HG02678 (cell line): Measurements from ENCODE around the gene AAGAB.

Experiments
- ATAC-seq: cut with Tn5 transposase; IDR thresholded peaks from one replicate; pipeline ENCODE4 v1.9.1; 2021; ENCODE audit warnings: mild to moderate bottlenecking, moderate library complexity; ENCODE audit not compliant: unreplicated experiment

The AAGAB gene

DNA sequence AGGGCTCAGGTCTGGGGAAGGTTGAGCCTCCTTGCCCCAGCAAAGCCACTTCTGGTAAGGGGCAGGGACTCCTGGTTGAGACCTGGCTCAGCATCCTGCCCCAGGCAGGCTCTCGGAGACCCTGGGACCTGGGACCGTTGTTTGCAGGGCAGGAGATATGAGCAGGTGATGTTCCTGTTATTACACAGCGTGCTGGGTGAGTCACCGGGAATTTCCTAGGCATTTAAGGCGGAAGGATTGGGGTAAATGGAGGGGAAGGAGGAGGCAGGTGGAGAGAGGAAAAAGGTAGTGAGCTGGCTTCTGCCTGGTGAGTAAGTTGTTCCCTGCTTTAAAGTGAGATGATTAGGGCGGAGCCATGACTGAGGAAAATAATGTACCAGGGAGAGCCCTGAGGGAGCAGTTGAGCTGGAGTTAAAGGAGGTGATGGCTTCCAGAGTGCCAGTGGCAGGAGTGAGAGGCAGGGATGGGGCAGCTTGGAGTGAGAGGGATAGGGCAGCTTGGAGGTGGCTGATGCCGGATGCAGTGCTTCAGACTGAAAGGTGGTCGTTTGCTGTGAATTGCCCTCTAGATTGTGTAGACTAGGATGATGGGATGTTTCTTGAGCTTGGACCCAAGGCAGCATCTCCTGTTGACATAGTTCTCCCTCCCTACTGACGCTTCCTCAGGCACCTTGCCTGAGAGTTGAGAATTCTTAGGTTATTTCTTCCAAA, 79.4 kb downstream of the AAGAB start:
- ATAC-seq, result no peak

DNA sequence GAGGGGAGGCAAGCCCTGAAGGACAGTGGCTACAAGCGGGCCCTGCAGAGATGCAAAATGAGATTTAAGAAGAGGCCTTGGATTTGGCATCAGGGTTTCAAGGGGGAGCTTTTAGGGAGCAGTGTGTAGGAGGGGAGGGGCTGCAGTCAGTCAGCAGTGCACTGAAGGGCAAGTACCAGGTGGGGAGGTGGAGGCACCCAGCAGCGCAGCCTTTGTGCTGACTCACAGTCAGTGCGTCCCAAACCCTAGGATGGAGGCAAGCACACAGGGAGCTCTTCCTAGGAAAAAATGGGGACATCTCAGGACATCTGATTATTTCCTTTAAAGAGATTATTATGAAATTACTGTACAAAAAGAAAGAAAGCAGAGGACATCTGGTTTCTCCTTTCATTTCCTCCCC, 80.0 kb downstream of the AAGAB start:
- no peak for ATAC-seq

DNA sequence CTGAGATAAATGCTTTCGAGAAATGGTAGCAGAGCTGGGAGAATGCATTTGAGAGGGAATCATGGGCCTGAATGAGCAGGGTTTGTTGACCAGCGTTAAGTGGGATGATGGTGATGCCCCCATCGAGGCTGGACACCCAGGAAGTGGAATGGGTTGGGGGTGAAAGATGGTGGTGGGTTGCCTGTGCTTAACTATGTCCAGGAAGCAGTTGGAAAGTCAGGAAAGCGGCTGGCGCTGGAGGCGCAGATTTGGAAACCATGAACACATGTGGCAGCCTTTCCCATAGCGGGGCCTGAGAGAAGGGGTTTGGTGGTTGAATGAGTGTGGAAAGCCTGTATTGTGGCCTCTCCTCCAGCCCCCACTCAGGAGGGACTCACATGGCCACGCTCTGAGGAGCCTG, 80.7 kb downstream of the AAGAB start:
- no peak for ATAC-seq

DNA sequence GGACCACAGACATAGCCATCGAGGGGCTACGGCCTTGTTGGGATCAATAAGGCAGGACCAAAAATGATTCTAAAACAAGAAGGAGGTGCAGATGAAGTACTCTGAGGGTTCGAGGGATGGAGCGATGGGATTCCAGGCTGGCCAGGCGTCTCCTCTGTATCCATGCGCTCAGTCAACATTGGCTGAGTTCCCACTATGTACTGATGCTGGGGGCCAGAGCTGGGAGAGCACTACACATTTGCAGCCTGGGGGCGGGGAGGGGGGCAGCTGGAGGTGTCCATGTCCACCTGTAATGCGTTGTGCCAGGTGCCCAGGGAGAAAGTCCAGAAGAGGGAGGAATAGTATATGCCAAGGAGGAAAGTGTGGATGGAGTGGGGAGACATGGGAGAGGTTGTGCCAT, 81.5 kb downstream of the AAGAB start:
- no peak for ATAC-seq

DNA sequence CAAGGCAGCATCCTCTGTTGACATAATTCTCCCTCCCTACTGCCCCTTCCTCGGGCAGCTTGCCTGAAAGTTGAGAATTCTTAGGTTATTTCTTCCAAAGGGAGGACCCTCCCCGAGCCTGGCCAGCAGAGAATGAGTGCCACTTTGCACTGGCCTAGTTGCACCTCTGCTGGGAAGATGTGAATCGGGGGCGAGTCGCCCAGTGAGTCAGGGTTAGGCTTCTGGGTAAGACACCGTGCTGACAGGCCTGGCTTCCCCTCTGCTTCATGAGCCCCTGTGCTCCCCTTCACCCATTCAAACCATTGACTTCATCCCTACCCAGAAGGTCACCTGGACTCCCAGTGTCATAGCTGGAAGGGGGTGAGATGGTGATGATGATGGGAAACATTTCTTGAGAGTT, 82.3 kb downstream of the AAGAB start:
- ATAC-seq, result no peak

DNA sequence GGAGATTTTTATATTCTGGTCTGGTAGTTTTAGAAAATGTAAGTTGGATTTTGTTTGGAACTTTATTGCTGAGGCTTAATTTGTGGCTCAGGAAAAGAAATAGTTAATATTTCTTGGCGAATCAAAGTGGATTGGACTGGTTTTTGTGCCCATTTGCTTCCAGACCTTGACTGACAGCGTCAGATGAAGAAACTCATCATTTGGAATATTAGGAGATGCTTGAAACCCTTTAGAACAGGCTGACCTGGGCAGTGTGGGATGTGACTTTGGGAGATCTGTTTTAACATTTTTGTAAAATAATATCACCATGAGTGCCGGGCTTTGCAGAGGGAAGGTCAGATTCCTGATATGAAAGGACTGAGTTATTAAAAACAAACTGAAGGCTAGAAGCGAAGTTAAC, 83.0 kb downstream of the AAGAB start:
- no peak for ATAC-seq

DNA sequence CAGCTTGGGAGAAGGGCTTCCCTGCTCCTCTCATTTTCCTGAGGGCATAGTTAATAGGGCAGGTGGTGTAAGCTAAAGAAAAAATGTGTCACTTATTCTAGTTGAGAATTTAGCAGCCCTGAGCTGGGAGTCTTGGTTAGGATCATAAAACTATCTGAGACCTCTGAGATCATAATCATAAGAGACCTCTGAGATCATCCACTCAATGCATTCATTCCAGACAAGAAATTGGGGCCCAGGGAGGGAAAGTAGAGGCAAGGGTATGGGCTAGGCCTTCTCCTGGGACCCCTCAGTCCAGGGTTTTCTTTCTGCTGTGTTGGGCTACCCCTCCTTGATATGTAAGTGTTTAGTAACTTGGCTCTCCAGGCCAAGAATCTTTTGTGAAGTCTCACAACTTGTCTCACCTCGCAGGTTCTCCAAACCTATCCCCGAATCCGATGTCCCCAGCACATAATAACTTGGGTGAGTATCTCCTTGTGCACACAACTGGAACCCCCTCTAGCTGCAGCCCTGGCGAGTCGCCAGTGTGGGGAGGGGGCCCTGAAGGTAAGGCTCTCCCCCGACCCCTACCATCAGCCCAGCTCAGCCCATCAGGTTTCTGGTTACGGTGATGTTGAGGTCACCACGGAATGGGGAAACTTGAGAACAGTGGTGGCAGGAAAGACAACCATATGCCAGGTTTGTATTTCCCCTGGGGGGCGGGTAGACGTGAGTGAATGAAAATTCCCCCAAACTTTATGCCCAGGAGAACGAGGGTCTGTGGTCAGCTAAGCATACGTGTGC, 84.1 kb downstream of the AAGAB start:
- ATAC-seq, result no peak

DNA sequence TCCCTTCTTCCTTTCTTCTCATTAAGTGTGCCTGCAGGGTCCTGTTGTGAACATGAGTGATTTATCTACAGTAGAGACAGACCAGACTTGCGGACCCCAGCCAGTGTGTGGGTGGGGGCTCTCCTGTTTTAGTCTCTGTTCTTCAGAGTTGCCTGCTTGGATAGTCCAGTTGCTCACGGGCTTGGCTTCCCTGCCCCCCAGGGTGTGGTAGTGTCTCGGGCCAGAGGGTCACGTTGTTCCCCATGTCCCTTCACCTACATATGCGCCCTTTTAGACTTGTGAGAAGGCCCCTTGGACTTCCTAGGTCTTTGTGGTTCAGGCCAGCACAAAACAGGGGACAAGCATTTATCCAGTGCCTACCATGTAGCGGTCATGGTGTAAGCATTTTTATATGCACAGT, 85.8 kb downstream of the AAGAB start:
- ATAC-seq, result no peak

DNA sequence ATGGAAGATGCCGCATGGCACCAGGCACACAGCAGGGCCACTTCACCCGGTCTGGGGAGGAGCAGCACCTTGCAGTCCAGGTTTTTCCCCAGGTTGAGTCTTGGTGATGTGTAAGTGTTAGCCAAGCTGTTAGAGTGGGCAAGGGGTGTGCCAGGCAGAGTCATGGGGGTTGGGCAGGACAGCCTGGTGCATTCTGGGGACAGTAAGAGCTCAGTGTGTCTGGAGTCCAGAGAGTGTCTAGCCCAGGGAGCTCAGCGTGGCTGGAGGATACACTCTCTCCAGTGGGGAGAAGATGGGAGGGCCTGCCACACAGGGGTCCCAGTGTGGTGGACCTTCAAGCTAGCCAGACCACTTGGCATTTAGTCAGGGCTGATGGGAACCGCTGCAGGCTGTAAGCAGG, 87.4 kb downstream of the AAGAB start:
- no peak for ATAC-seq

DNA sequence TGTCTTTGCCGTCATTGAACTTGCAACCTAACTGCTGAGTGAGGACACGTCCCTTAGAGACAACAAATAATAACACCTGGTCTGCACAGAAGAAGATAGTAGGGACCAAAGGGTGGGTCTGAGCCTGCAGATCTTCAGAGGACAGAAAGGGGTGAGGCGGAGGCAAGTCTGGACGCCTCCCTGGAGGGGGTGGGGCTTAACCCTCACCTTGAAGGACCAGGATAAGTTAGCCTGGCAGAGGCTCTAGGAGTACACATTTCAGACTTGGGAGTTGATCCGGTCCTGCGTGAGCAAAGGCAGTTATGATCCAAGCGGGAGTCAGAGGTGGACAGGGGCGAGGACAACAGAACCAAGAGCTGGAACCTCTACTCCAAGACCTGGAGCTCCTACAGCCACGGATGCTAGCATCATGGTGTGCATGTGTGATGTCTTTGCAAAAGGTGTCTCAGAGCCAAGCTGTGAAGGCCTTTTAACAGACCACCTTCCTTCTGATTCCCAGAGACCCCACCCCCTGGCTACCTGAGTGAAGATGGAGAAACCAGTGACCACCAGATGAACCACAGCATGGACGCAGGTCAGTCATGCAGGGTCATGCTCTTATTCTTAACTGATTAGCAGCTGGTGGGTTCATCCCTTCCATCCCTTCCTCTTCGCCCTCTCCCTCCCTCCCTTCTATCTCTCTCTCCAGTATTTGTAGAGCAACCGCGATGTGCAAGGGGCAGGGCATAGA, 88.0 kb downstream of the AAGAB start:
- no peak for ATAC-seq

DNA sequence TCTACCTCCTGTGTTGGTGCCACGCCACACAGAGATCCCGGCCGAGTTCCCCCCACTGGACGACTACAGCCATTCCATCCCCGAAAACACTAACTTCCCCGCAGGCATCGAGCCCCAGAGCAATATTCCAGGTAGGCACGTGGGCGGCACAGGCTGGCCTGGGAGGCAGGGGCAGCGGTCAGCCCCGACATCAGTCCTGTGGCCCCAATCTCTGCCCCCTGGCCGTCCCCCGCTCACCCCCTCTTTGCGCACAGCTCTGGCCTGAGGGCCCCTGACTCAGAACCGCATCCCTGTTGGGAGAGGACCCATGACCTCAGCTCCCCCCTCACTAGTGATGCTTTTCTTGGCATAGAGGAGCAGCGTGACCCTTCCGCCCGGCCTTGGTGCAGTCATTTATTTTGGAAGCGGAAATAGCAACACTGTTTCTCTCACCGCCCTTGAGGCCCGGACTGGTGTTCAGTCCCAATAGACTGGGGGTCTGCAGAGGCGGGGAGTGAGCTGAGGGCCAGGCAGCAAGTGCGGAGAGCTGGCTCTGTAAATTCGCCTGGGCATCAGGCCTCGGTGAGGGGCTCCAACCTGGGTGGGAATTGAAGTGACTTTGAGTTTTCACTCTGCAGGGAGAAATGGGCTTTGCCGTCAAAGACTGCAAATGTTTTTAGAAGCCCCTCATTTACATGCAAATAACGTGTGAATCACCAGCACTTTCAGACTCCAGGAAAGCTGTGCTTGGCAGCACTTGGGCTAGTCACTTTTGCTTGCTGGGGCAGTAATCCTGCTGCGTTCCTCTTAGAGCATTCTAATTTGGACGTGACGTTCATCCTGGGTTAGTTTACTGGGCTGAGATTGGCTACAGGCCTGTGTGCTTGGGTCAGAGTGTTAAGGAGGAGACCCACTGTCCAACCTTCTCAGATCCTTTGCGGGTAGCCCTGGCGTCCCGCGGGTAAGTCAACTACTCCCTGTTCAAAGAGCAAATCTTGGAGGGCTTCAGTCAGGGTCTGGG, 88.9 kb downstream of the AAGAB start:
- ATAC-seq, result no peak

DNA sequence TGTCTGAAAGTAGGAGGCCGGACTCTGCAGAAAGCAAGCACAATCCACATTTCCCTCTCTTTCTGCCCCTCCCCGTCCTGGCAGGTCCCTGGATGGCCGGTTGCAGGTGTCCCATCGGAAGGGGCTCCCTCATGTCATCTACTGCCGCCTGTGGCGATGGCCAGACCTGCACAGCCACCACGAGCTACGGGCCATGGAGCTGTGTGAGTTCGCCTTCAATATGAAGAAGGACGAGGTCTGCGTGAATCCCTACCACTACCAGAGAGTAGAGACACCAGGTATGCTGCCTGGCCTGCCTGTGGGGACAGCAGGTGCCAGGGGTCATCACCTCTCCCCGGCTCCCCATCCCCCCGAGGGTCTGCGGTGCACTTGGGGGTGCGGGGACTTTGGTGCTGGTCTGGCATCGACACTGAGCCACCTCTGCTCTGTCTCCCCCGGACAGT, 89.6 kb downstream of the AAGAB start:
- ATAC-seq, result no peak

DNA sequence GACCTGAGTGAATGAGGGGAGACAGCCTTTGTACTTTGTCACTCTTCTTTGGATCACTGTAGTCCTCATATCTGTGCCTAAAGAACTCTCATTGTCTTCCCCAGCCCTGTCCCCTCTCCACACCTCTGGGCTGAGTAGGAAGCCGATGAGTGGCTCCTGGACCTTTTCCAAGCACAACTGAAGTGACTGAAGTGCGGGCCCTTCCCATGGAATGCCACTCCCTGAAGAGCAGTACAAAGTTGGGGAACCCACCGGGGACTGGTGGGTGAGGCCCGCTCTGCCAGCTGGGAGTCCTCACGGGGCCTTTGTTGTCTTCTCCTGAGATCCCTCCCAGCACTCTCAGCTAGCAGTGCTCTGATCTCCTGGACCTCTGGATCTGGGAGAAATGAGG, 90.1 kb downstream of the AAGAB start:
- ATAC-seq, result no peak

DNA sequence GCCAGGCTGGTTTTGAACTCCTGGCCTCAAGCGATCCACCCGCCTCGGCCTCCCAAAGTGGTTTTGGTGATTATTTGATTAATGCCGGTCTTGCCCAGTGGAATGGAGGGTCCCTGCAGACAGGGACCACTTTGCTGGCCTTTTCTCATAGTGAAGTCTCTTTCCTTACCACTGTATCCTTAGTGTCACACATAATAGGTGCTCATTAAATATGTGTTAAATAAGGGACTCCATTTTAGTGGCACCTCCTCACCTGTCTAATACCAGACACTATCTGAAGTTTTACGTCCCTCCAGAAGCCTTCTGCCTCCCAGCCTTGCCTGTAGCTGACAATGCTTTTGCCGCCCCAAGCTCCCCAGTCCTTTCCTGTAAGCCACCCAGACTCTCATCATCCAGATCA, 91.3 kb downstream of the AAGAB start:
- no peak for ATAC-seq

DNA sequence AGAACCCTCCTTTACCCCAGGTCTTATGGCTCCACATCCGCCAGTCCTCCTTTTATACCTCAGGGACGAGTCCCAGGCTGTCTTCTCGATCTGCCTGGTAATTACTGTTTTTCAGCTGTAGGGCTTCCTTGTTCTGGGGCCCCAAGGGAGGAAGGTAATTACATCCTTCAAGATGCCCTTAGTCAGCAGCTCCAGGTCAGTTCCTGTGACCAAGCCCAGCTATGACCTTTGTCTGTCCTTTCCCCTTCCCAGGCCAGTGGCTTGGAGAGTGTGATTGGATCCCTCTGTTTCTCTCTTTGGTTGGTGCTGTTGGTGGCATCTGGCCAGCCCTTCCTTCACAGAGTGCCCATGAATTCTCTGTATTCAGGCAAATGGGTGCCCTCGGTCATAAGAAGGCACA, 92.6 kb downstream of the AAGAB start:
- ATAC-seq, result no peak

DNA sequence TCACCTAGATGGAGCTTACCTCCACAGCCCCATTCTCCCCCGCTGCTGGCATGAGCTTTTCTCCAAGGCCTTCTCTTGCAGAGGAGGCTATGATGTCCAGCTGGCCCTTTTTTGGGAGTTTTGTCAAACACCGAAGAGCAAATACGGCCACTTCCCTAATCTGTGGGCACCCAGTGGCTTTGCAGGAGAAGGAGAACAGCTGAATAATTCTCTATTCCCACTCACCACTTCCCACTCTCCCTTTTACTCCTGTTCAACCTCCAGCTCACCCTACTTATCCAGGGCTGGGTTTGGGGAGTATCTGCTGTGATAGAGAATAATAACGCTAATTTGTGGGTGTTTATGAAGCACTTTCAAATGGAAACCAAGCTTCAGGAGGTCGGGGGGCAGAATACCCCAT, 93.0 kb downstream of the AAGAB start:
- ATAC-seq, result no peak

DNA sequence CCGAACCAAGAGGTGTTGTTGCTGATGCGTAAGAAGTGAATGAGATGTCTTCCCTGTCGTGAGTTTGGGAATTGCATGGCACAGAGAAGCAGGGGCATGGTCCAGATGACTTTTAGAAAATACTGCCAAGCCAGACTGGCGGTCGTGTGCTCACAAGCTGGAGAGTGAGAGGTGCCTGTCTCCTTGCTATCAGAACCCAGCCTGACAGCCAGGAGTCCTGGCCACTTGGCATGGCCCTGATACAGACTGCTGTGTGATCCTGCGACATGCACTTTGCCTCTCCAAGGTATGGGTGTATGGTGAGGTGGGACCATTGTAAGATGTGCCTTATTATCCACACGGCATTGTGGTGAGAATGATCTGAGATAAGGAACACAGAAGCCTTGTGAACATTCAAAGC, 96.1 kb downstream of the AAGAB start:
- no peak for ATAC-seq

DNA sequence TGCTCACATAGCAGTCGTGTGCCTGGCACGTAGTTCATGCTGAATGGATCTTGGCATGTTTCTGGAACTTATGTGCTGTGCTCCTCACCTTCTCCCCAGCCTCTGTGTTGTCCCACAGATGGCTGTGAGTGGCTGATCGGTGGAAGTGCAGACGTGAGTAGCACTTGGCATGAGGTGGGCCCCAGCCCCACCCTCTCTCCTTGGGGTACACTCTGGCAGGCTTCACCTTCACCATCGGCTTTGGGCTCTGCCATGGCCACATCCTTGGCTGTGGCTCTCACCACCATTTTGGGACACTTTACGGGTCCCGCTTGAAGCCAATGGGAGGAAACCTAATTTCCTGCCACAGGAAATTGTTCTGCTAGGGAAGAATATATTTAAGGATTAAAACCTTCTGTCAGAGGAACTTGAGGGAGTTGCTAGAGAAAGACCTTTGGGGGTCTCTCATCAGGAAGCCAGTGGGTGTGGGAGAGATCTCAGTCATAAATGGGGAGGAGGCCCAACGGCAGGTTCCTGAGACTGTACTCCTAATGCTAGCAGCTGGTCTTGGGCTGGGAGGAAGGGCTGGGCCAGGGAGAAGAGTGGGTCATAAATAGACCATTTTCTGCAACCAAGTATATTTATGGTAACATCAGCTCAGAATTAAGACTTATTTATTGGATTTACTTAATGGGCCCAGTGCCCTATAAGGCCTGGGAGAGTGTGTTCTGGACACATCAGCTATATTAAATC, 96.8 kb downstream of the AAGAB start:
- ATAC-seq, result no peak

DNA sequence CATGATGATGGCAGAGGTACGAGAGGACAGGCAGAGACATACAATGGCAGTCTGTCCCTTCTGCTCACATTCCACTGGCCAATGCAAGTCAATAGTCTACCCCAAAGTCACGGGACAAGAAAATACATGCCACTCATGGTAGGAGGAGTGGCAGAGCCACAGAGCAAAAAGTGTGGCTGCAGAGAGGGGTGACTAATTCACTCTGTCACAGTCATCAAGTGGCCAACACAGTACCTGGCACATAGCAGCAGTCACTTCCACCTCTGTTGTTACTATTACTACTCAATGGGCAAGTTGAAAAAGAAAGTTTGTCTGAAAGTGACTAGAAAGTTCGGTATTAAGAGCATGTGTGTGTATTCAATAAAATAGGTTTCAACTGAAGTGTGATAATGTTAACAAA, 97.6 kb downstream of the AAGAB start:
- no peak for ATAC-seq

DNA sequence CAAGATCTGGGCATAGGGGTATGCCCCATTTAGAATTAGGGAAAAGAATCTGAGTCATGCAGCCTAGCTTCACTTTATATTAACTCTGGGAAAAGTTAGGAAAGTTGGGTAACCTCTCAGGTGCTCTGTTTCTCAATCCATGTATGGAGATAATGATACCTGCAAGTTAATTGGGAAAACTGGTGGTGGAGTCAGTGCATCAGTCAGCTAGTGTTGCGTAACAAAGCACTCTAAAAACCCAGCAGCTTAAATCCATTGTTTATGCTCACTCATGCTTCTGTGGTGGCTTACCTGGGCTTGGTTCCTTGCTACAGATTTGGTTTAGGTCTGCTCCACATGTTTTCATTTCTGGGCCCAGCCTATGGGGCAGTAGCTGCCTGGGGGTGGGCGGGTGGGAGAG, 98.0 kb downstream of the AAGAB start:
- ATAC-seq, result no peak
